Glutamatergic neuron (in vitro differentiated cells): ENCODE data around the gene HBQ1. TPM values are rescaled to one million over a fixed set of nuclear protein-coding genes. Genes with fewer than 3 reads are reported as not detected.
"Not testable (repeated sequence)": the region's sequence is repeated elsewhere in the genome, so short reads cannot be mapped to it uniquely, and the experiment has no call there.

Experiments
- DNase-seq: peaks from one replicate; pipeline ENCODE4 v3.0.0; 2022
- H3K27ac Mint-ChIP-seq: one replicate; pipeline ENCODE4 v1.8.0; 2020; ENCODE audit warnings: mild to moderate bottlenecking, mixed read lengths, inconsistent platforms; ENCODE audit not compliant: unreplicated experiment
- H3K27me3 Mint-ChIP-seq: one replicate; pipeline ENCODE4 v1.8.0; 2020; ENCODE audit warnings: mild to moderate bottlenecking, moderate library complexity, mixed read lengths, inconsistent platforms; ENCODE audit not compliant: unreplicated experiment
- H3K36me3 Mint-ChIP-seq: one replicate; pipeline ENCODE4 v1.8.0; 2020; ENCODE audit warnings: mild to moderate bottlenecking, mixed read lengths, inconsistent platforms; ENCODE audit not compliant: unreplicated experiment
- H3K4me1 Mint-ChIP-seq: one replicate; pipeline ENCODE4 v1.8.0; 2020; ENCODE audit warnings: mild to moderate bottlenecking, low read depth, mixed read lengths, inconsistent platforms; ENCODE audit not compliant: unreplicated experiment
- H3K4me3 Mint-ChIP-seq: one replicate; pipeline ENCODE4 v1.8.0; 2020; ENCODE audit warnings: mild to moderate bottlenecking, mixed read lengths, inconsistent platforms; ENCODE audit not compliant: unreplicated experiment
- H3K9me3 Mint-ChIP-seq: one replicate; pipeline ENCODE4 v1.8.0; 2020; ENCODE audit warnings: mild to moderate bottlenecking, moderate library complexity, mixed read lengths, inconsistent platforms; ENCODE audit not compliant: unreplicated experiment
- total RNA-seq: library from RNA; stranded (reverse); fragmentation: NEBNext Ultra II Directional; extraction: Animal tissue kit (Norgen Biotek cat#: 25700); gene quantifications from one replicate; pipeline ENCODE4 v1.2.1, GENCODE V29; 2021; ENCODE audit not compliant: unreplicated experiment
- TF ChIP-seq, protein P1 (sequence below): fragments of 200-600 bp; sonication (generic); IDR thresholded peaks from one replicate; pipeline ENCODE4 v1.5.0; 2021; ENCODE audit not compliant: partially characterized antibody, unreplicated experiment

HBQ1 gene
- total RNA-seq, 1 donor from 2014 or later: 1.5 TPM

DNA sequence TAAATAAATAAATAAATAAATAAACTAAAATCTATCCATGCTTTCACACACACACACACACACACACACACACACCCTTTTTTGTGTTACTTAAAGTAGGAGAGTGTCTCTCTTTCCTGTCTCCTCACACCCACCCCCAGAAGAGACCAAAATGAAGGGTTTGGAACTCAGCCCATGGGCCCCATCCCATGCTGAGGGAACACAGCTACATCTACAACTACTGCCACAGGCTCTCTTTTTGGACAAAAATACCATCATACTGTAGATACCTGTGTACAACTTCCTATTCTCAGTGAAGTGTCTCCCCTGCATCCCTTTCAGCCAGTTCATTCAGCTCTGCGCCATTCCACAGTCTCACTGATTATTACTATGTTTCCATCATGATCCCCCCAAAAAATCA, 9.5 kb upstream of the HBQ1 start:
- H3K9me3 Mint-ChIP-seq: peaks cover 11% of the 10 kb centered on the region
- no peaks in the 10 kb centered on the region for H3K36me3 Mint-ChIP-seq
- TF ChIP-seq, protein P1, sequence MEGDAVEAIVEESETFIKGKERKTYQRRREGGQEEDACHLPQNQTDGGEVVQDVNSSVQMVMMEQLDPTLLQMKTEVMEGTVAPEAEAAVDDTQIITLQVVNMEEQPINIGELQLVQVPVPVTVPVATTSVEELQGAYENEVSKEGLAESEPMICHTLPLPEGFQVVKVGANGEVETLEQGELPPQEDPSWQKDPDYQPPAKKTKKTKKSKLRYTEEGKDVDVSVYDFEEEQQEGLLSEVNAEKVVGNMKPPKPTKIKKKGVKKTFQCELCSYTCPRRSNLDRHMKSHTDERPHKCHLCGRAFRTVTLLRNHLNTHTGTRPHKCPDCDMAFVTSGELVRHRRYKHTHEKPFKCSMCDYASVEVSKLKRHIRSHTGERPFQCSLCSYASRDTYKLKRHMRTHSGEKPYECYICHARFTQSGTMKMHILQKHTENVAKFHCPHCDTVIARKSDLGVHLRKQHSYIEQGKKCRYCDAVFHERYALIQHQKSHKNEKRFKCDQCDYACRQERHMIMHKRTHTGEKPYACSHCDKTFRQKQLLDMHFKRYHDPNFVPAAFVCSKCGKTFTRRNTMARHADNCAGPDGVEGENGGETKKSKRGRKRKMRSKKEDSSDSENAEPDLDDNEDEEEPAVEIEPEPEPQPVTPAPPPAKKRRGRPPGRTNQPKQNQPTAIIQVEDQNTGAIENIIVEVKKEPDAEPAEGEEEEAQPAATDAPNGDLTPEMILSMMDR: no peak
- H3K27me3 Mint-ChIP-seq: peaks cover 30% of the 10 kb centered on the region
- peak overlapping the region; percentile 34 for H3K27ac Mint-ChIP-seq
- H3K4me1 Mint-ChIP-seq: peaks cover 5% of the 10 kb centered on the region
- peak overlapping the region; percentile 52 for H3K4me3 Mint-ChIP-seq
- no peak for DNase-seq

DNA sequence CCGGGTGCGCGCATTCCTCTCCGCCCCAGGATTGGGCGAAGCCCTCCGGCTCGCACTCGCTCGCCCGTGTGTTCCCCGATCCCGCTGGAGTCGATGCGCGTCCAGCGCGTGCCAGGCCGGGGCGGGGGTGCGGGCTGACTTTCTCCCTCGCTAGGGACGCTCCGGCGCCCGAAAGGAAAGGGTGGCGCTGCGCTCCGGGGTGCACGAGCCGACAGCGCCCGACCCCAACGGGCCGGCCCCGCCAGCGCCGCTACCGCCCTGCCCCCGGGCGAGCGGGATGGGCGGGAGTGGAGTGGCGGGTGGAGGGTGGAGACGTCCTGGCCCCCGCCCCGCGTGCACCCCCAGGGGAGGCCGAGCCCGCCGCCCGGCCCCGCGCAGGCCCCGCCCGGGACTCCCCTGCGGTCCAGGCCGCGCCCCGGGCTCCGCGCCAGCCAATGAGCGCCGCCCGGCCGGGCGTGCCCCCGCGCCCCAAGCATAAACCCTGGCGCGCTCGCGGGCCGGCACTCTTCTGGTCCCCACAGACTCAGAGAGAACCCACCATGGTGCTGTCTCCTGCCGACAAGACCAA, 7.8 kb upstream of the HBQ1 start, which contains the start of gene HBA2:
TSS of gene HBA2 (plus strand) at position 503 of the 568 bp plus-strand sequence. CDS start at position 540, 37 bp downstream.
- Mint-ChIP-seq H3K4me3 (peak within 1 kb of the TSS; percentile 11), H3K27me3 (peaks cover 30% of the 10 kb centered on the region)
- H3K36me3 Mint-ChIP-seq, H3K27ac Mint-ChIP-seq, H3K9me3 Mint-ChIP-seq, DNase-seq, H3K4me1 Mint-ChIP-seq: not testable (repeated sequence)

DNA sequence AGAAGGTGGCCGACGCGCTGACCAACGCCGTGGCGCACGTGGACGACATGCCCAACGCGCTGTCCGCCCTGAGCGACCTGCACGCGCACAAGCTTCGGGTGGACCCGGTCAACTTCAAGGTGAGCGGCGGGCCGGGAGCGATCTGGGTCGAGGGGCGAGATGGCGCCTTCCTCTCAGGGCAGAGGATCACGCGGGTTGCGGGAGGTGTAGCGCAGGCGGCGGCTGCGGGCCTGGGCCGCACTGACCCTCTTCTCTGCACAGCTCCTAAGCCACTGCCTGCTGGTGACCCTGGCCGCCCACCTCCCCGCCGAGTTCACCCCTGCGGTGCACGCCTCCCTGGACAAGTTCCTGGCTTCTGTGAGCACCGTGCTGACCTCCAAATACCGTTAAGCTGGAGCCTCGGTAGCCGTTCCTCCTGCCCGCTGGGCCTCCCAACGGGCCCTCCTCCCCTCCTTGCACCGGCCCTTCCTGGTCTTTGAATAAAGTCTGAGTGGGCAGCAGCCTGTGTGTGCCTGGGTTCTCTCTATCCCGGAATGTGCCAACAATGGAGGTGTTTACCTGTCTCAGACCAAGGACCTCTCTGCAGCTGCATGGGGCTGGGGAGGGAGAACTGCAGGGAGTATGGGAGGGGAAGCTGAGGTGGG, 6.9 kb upstream of the HBQ1 start:
- not testable (repeated sequence) for H3K9me3 Mint-ChIP-seq, DNase-seq, H3K4me3 Mint-ChIP-seq, H3K4me1 Mint-ChIP-seq, H3K36me3 Mint-ChIP-seq, H3K27ac Mint-ChIP-seq
- H3K27me3 Mint-ChIP-seq: peaks cover 36% of the 10 kb centered on the region

DNA sequence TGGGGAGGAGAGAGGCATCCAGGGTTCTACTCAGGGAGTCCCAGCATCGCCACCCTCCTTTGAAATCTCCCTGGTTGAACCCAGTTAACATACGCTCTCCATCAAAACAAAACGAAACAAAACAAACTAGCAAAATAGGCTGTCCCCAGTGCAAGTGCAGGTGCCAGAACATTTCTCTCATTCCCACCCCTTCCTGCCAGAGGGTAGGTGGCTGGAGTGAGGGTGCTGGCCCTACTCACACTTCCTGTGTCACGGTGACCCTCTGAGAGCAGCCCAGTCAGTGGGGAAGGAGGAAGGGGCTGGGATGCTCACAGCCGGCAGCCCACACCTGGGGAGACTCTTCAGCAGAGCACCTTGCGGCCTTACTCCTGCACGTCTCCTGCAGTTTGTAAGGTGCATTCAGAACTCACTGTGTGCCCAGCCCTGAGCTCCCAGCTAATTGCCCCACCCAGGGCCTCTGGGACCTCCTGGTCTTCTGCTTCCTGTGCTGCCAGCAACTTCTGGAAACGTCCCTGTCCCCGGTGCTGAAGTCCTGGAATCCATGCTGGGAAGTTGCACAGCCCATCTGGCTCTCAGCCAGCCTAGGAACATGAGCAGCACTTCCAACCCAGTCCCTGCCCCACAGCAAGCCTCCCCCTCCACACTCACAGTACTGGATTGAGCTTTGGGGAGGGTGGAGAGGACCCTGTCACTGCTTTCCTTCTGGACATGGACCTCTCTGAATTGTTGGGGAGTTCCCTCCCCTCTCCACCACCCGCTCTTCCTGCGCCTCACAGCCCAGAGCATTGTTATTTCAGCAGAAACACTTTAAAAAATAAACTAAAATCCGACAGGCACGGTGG, 6.1 kb upstream of the HBQ1 start:
- not testable (repeated sequence) for H3K4me1 Mint-ChIP-seq, H3K27ac Mint-ChIP-seq, H3K36me3 Mint-ChIP-seq, DNase-seq
- H3K9me3 Mint-ChIP-seq: peaks cover 11% of the 10 kb centered on the region
- peaks cover 39% of the 10 kb centered on the region for H3K27me3 Mint-ChIP-seq
- peak overlapping the region; percentile 49 for H3K4me3 Mint-ChIP-seq

DNA sequence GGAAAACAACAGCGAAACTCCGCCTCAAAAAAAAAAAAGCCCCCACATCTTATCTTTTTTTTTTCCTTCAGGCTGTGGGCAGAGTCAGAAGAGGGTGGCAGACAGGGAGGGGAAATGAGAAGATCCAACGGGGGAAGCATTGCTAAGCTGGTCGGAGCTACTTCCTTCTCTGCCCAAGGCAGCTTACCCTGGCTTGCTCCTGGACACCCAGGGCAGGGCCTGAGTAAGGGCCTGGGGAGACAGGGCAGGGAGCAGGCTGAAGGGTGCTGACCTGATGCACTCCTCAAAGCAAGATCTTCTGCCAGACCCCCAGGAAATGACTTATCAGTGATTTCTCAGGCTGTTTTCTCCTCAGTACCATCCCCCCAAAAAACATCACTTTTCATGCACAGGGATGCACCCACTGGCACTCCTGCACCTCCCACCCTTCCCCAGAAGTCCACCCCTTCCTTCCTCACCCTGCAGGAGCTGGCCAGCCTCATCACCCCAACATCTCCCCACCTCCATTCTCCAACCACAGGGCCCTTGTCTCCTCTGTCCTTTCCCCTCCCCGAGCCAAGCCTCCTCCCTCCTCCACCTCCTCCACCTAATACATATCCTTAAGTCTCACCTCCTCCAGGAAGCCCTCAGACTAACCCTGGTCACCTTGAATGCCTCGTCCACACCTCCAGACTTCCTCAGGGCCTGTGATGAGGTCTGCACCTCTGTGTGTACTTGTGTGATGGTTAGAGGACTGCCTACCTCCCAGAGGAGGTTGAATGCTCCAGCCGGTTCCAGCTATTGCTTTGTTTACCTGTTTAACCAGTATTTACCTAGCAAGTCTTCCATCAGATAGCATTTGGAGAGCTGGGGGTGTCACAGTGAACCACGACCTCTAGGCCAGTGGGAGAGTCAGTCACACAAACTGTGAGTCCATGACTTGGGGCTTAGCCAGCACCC, 5.0 kb upstream of the HBQ1 start:
- peaks cover 39% of the 10 kb centered on the region for H3K27me3 Mint-ChIP-seq
- no peak for DNase-seq

DNA sequence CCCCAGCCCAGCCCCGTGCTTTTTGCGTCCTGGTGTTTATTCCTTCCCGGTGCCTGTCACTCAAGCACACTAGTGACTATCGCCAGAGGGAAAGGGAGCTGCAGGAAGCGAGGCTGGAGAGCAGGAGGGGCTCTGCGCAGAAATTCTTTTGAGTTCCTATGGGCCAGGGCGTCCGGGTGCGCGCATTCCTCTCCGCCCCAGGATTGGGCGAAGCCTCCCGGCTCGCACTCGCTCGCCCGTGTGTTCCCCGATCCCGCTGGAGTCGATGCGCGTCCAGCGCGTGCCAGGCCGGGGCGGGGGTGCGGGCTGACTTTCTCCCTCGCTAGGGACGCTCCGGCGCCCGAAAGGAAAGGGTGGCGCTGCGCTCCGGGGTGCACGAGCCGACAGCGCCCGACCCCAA, 4.3 kb upstream of the HBQ1 start:
- H3K4me1 Mint-ChIP-seq, DNase-seq, H3K36me3 Mint-ChIP-seq, H3K27ac Mint-ChIP-seq: not testable (repeated sequence)
- Mint-ChIP-seq H3K27me3 (peaks cover 33% of the 10 kb centered on the region), H3K9me3 (peaks cover 12% of the 10 kb centered on the region), H3K4me3 (peak overlapping the region; percentile 71)

More for the DNA sequence above, 5.0 kb upstream of the HBQ1 start:
- TF ChIP-seq, protein P1: no peak
- no peak overlapping the region for H3K4me3 Mint-ChIP-seq
- H3K9me3 Mint-ChIP-seq: peaks cover 15% of the 10 kb centered on the region
- H3K36me3 Mint-ChIP-seq: no peaks in the 10 kb centered on the region
- no peak overlapping the region for H3K27ac Mint-ChIP-seq
- H3K4me1 Mint-ChIP-seq: peaks cover 6% of the 10 kb centered on the region

DNA sequence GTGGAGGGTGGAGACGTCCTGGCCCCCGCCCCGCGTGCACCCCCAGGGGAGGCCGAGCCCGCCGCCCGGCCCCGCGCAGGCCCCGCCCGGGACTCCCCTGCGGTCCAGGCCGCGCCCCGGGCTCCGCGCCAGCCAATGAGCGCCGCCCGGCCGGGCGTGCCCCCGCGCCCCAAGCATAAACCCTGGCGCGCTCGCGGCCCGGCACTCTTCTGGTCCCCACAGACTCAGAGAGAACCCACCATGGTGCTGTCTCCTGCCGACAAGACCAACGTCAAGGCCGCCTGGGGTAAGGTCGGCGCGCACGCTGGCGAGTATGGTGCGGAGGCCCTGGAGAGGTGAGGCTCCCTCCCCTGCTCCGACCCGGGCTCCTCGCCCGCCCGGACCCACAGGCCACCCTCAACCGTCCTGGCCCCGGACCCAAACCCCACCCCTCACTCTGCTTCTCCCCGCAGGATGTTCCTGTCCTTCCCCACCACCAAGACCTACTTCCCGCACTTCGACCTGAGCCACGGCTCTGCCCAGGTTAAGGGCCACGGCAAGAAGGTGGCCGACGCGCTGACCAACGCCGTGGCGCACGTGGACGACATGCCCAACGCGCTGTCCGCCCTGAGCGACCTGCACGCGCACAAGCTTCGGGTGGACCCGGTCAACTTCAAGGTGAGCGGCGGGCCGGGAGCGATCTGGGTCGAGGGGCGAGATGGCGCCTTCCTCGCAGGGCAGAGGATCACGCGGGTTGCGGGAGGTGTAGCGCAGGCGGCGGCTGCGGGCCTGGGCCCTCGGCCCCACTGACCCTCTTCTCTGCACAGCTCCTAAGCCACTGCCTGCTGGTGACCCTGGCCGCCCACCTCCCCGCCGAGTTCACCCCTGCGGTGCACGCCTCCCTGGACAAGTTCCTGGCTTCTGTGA, 3.5 kb upstream of the HBQ1 start, which contains the start of gene HBA1:
TSS of gene HBA1 (plus strand) at position 204 of the 906 bp plus-strand sequence. CDS start at position 241, 37 bp downstream.
- not testable (repeated sequence) for H3K4me1 Mint-ChIP-seq, H3K36me3 Mint-ChIP-seq, H3K27ac Mint-ChIP-seq, DNase-seq
- H3K4me3 Mint-ChIP-seq: peak within 1 kb of the TSS; percentile 71
- peaks cover 14% of the 10 kb centered on the region for H3K9me3 Mint-ChIP-seq
- H3K27me3 Mint-ChIP-seq: peaks cover 29% of the 10 kb centered on the region
